ENCODE results near the gene BRMS1L. TPM values are rescaled to one million over a fixed set of nuclear protein-coding genes. Genes with fewer than 3 reads are reported as not detected.
"Not testable (repeated sequence)": the region's sequence is repeated elsewhere in the genome, so short reads cannot be mapped to it uniquely, and the experiment has no call there.

Gene BRMS1L
- total RNA-seq, 2 donors from 2014 or later, result 4.3 to 5.2 TPM

DNA sequence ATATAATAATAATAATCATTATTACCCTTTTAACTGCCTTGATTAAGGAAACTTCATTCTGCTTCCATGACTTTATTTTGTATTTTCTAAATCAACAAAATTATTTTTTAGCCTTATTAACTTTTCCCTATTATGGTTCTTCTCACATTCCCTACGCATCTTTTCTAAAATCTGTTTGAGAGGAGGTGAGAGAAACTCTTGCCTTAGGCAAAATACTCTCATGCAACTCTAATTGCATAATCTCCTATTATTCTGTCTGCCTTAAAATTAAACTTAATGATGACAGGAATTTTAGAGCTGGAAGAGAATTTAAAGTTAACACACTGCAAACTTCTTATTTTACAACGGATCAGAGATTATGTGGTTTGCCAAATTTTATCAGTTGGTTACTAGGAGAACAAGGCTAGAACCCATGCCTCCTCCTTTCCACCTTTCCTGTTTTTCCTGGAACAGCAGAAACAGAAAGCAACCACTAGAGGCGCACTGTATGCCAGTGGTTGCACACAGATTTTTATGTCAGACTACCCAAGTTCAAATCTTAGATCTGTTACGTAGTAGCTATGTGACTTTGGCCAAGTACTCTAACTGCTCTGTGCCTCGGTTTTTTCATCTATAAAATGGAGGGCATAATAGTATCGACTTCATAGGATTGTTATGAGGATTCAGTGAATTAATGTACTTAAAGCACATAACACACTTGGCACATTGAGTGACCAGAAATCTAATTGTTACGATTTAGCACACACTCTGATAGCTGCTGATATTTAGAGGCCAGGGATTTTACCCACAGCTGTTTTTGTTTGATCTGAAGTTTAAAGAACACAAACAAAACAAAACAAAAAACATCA lies 4.3 kb upstream of the BRMS1L start:
- no peak for TF ChIP-seq POLR2A (IDR thresholded peaks at IDR 0.05)
- TF ChIP-seq, protein P1, sequence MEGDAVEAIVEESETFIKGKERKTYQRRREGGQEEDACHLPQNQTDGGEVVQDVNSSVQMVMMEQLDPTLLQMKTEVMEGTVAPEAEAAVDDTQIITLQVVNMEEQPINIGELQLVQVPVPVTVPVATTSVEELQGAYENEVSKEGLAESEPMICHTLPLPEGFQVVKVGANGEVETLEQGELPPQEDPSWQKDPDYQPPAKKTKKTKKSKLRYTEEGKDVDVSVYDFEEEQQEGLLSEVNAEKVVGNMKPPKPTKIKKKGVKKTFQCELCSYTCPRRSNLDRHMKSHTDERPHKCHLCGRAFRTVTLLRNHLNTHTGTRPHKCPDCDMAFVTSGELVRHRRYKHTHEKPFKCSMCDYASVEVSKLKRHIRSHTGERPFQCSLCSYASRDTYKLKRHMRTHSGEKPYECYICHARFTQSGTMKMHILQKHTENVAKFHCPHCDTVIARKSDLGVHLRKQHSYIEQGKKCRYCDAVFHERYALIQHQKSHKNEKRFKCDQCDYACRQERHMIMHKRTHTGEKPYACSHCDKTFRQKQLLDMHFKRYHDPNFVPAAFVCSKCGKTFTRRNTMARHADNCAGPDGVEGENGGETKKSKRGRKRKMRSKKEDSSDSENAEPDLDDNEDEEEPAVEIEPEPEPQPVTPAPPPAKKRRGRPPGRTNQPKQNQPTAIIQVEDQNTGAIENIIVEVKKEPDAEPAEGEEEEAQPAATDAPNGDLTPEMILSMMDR (IDR thresholded peaks at IDR 0.05), result peak; percentile 28 to 64 (median 54)
- H3K27me3 ChIP-seq, result no peaks in the 10 kb centered on the region
- no peaks in the 10 kb centered on the region for H3K36me3 ChIP-seq (replicated peaks in 1 of 2; ENCODE audit: insufficient read depth in 1 of 2, low read depth in 2 of 2)
- H3K9me3 ChIP-seq, result no peaks in the 10 kb centered on the region
- DNase-seq (peak in 3 of 4 donors; percentile 24 to 30 (median 29)), ATAC-seq (no peak)
- 12 to 15% methylated on average over 7 of the region's 7 CpGs for WGBS, 2 donors
- no peak overlapping the region for H3K4me3 ChIP-seq
- intact Hi-C loops (cut with DNase I), result no loop called here
- H3K4me1 ChIP-seq, result no peaks in the 10 kb centered on the region
- no peak overlapping the region for H3K27ac ChIP-seq

DNA sequence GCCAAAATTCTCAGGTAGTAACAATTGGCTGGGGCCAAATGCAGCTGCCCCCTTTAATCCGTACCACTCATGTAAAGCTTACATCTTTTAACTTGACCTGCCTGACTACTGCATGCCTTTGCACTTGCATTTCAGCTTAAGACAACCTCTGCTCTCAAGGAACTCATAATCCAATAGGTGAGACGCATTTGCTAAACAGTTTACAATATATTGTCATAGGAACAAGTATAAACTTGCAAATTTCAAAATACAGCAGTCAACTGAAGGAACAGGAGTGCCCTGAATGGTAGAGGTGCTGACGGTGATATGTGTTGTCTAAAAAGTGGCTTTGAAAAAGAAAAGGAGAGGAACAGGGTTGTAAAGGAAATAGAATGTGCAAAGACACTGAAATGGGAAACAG lies 3.6 kb upstream of the BRMS1L start:
- DNase-seq (no peak), ATAC-seq (no peak)
- TF ChIP-seq, protein P1 (IDR thresholded peaks at IDR 0.05), result no peak
- TF ChIP-seq POLR2A (IDR thresholded peaks at IDR 0.05), result no peak
- intact Hi-C loops (cut with DNase I), result no loop called here
- Histone ChIP-seq H3K9me3 (no peaks in the 10 kb centered on the region), H3K36me3 (replicated peaks in 1 of 2; ENCODE audit: insufficient read depth in 1 of 2, low read depth in 2 of 2) (no peaks in the 10 kb centered on the region), H3K27ac (no peak overlapping the region), H3K4me1 (peaks cover 4% of the 10 kb centered on the region), H3K4me3 (no peak overlapping the region), H3K27me3 (no peaks in the 10 kb centered on the region)
- WGBS, 2 donors, result 74 to 83% methylated on average over 3 of the region's 3 CpGs

DNA sequence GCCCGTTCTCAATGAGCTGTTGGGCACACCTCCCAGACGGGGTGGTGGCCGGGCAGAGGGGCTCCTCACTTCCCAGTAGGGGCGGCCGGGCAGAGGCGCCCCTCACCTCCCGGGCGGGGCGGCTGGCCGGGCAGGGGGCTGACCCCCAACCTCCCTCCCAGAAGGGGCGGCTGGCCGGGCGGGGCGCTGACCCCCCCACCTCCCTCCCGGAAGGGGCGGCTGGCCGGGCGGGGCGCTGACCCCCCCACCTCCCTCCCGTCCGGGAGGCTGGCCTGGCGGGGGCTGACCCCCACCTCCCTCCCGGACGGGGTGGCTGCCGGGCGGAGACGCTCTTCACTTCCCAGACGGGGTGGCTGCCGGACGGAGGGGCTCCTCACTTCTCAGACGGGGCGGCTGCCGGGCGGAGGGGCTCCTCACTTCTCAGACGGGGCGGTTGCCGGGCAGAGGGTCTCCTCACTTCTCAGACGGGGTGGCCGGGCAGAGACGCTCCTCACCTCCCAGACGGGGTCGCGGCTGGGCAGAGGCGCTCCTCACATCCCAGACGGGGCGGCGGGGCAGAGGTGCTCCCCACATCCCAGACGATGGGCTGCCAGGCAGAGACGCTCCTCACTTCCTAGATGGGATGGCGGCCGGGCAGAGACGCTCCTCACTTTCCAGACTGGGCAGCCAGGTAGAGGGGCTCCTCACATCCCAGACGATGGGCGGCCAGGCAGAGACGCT lies 1.5 kb upstream of the BRMS1L start:
- ATAC-seq; H3K36me3 ChIP-seq (replicated peaks in 1 of 2; ENCODE audit: insufficient read depth in 1 of 2, low read depth in 2 of 2); H3K4me3 ChIP-seq; H3K4me1 ChIP-seq; H3K9me3 ChIP-seq; H3K27me3 ChIP-seq; H3K27ac ChIP-seq; DNase-seq; intact Hi-C loops (cut with DNase I): not testable (repeated sequence)
- WGBS, 2 donors, result 92% methylated on average over 11 of the region's 55 CpGs; no CpG with 5 or more reads in 1 of the 2 donors

DNA sequence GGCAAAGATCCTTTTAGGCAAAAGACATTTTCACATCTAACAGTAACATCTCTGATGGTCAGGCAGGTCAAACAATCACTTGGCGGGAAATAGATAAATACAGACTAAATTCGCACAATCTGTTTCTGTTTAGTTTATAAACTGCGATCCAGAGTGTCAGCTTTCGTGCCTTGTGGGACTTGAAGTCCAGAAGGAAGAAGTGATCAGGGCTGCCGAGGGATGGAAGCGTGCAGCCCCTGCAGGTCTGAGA lies 245 bp upstream of the BRMS1L start:
- Histone ChIP-seq H3K4me1 (peaks cover 5% of the 10 kb centered on the region), H3K36me3 (replicated peaks in 1 of 2; ENCODE audit: insufficient read depth in 1 of 2, low read depth in 2 of 2) (no peaks in the 10 kb centered on the region), H3K9me3 (no peaks in the 10 kb centered on the region), H3K4me3 (peak overlapping the region in 1 of 2 donors; percentile 58), H3K27me3 (no peaks in the 10 kb centered on the region), H3K27ac (peak overlapping the region in 3 of 4 donors; percentile 86 to 98 (median 98))
- intact Hi-C loops (cut with DNase I), result no loop called here
- ATAC-seq (no peak), DNase-seq (no peak)
- TF ChIP-seq, protein P1 (IDR thresholded peaks at IDR 0.05), result no peak
- no peak for TF ChIP-seq POLR2A (IDR thresholded peaks at IDR 0.05)
- 0% methylated on average over 6 of the region's 6 CpGs for WGBS, 2 donors

DNA sequence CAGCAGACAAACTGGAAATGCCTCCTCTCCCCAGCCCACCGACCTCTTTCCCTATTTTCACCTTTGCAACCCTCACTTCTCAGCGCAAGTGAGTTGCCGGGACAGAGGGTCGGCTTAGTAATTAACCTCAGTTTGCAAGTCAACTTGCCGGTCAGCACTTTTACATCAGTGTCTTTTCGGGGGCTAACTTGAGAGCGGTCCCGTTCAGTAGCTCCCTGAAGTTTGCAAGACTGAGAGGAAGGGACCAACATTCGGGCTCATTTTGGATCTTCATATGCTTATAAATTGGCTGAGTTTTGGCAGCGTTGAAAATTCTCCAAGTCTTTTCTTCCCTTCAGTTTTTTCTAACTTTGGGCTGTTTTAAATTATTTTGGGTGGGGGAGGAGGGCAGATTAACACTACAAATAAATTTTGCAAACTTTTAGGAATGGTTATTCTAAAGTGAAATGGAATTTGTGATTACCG lies 846 bp downstream of the BRMS1L start:
- WGBS, 2 donors, result 3 to 4% methylated on average over 11 of the region's 11 CpGs
- ATAC-seq (no peak), DNase-seq (no peak)
- Histone ChIP-seq H3K36me3 (replicated peaks in 1 of 2; ENCODE audit: insufficient read depth in 1 of 2, low read depth in 2 of 2) (peaks cover 0 to 4% of the 10 kb centered on the region in 2 donors), H3K27ac (peak overlapping the region; percentile 86 to 98 (median 96)), H3K9me3 (no peaks in the 10 kb centered on the region), H3K4me1 (peaks cover 5% of the 10 kb centered on the region), H3K4me3 (peak overlapping the region; percentile 58 to 83), H3K27me3 (no peaks in the 10 kb centered on the region)
- no peak for TF ChIP-seq POLR2A (IDR thresholded peaks at IDR 0.05)
- TF ChIP-seq, protein P1 (IDR thresholded peaks at IDR 0.05), result no peak
- intact Hi-C loops (cut with DNase I), result no loop called here

All from body of pancreas (tissue), 4 donors.